Esophagus muscularis mucosa (tissue), 4 donors: ENCODE measurements around the gene PKD2L1. TPM values are rescaled to one million over a fixed set of nuclear protein-coding genes. Genes with fewer than 3 reads are reported as not detected.

Experiments used
- DNase-seq: peaks from one replicate; pipeline ENCODE4 v3.0.0-alpha.2; 2017; ENCODE audit errors: extremely low spot score
- H3K27ac ChIP-seq, 4 donors: fragments of 200-600 bp; sonication (generic); replicated peaks in 1 of 4; 1 replicate in 3 of 4; 2 replicates in 1 of 4; pipeline ENCODE4 v1.5.1; 2016 to 2019; ENCODE audit warnings: mild to moderate bottlenecking in 1 of 4
- H3K27me3 ChIP-seq, 4 donors: fragments of 200-600 bp; sonication (generic); one replicate each; pipeline versions ENCODE4 v1.5.1 to v1.6.0; 2016 to 2019
- H3K36me3 ChIP-seq, 4 donors: fragments of 200-600 bp; sonication (generic); one replicate each; pipeline ENCODE4 v1.5.1; 2016 to 2019
- H3K4me1 ChIP-seq, 4 donors: fragments of 200-600 bp; sonication (generic); one replicate each; pipeline ENCODE4 v1.5.1; 2016 to 2019
- H3K4me3 ChIP-seq, 4 donors: fragments of 200-600 bp; sonication (generic); 1 replicate in 2 of 4; 2 replicates in 2 of 4; pipeline ENCODE4 v1.5.1; 2016 to 2019; ENCODE audit warnings: mild to moderate bottlenecking in 4 of 4, moderate library complexity in 1 of 4
- H3K9me3 ChIP-seq, 4 donors: fragments of 200-600 bp; sonication (generic); 1 replicate in 3 of 4; 2 replicates in 1 of 4; pipeline ENCODE4 v1.5.1; 2016 to 2019
- CTCF ChIP-seq, 3 experiments: fragments of 200-600 bp in 2 of 3; fragments of 450-650 bp in 1 of 3; sonication (generic) in 2 of 3; IDR thresholded peaks; one replicate each; pipeline ENCODE4 v1.5.1; 2017 to 2019; ENCODE audit warnings: antibody characterized with exemption in 3 of 3, mild to moderate bottlenecking in 2 of 3, moderate library complexity in 1 of 3
- EP300 ChIP-seq: sonication (generic); formaldehyde crosslinking; IDR thresholded peaks from one replicate; pipeline ENCODE4 v1.6.1; 2017; ENCODE audit warnings: antibody characterized with exemption
- POLR2A ChIP-seq: fragments of 450-650 bp; IDR thresholded peaks from one replicate; pipeline ENCODE4 v1.6.1; 2017; ENCODE audit warnings: antibody characterized with exemption, moderate library complexity, mild to moderate bottlenecking, low read depth
- POLR2AphosphoS5 ChIP-seq, 2 donors: sonication (generic); formaldehyde crosslinking; IDR thresholded peaks; one replicate each; pipeline ENCODE4 v1.6.1; 2017; ENCODE audit warnings: antibody characterized with exemption in 2 of 2
- WGBS: methylation state at CpG from one replicate; pipeline ENCODE4 v1.1.5; 2018; 5-methylcytosine and 5-hydroxymethylcytosine counted together
- intact Hi-C: fragments of 100-400 bp; cut with DNase I; formaldehyde crosslinking; loops from one replicate; pipeline ENCODE4 v1.15.1; 2023
- total RNA-seq, 4 donors: library from RNA; depleted of rRNA; stranded (reverse); fragments of >200 nt; gene quantifications; one replicate each; pipeline versions ENCODE4 v1.1.0 to v1.2.1, GENCODE V29; 2016

Gene PKD2L1
- total RNA-seq, 4 donors from 2014 or later, result not detected

- Histone ChIP-seq H3K27me3 (no peaks in the 10 kb centered on the region), H3K4me1 (peaks cover 6 to 16% (median 15%) of the 10 kb centered on the region in 4 donors), H3K9me3 (no peaks in the 10 kb centered on the region), H3K36me3 (peaks cover 0 to 23% (median 0%) of the 10 kb centered on the region in 4 donors), H3K4me3 (no peak overlapping the region), H3K27ac (no peak overlapping the region)
- TF ChIP-seq CTCF (IDR thresholded peaks at IDR 0.05) (no peak), EP300 (no peak), POLR2AphosphoS5 (IDR thresholded peaks at IDR 0.05) (no peak), POLR2A (no peak)
- intact Hi-C loops, result no loop called here
- DNase-seq, result no peak
- WGBS, result 12% methylated on average over 3 of the region's 3 CpGs
Observed at GRCh38 chr10:100359529-100360150, 29.6 kb upstream of the PKD2L1 start.

GRCh38 chr10:100359030-100359432, 29.0 kb upstream of the PKD2L1 start:
- H3K4me3 ChIP-seq, result no peak overlapping the region
- no peaks in the 10 kb centered on the region for H3K27me3 ChIP-seq
- peaks cover 6 to 16% (median 15%) of the 10 kb centered on the region in 4 donors for H3K4me1 ChIP-seq
- H3K36me3 ChIP-seq, result peaks cover 0 to 23% (median 0%) of the 10 kb centered on the region in 4 donors
- no peaks in the 10 kb centered on the region for H3K9me3 ChIP-seq
- 58% methylated on average over 2 of the region's 2 CpGs for WGBS
- intact Hi-C loops, result no loop called here
- DNase-seq, result no peak
- no peak for TF ChIP-seq EP300
- TF ChIP-seq POLR2AphosphoS5 (IDR thresholded peaks at IDR 0.05), result no peak
- no peak for TF ChIP-seq POLR2A
- TF ChIP-seq CTCF (IDR thresholded peaks at IDR 0.05), result no peak
- no peak overlapping the region for H3K27ac ChIP-seq

GRCh38 chr10:100357059-100357858, 27.2 kb upstream of the PKD2L1 start:
- peaks cover 6 to 16% (median 15%) of the 10 kb centered on the region in 4 donors for H3K4me1 ChIP-seq
- no peak overlapping the region for H3K4me3 ChIP-seq
- H3K27ac ChIP-seq, result no peak overlapping the region
- intact Hi-C loops, result no loop called here
- H3K9me3 ChIP-seq, result no peaks in the 10 kb centered on the region
- WGBS, result 93% methylated on average over 4 of the region's 4 CpGs
- H3K27me3 ChIP-seq, result no peaks in the 10 kb centered on the region
- TF ChIP-seq EP300, result no peak
- TF ChIP-seq CTCF (IDR thresholded peaks at IDR 0.05), result no peak
- no peak for DNase-seq
- H3K36me3 ChIP-seq, result peaks cover 0 to 26% (median 0%) of the 10 kb centered on the region in 4 donors

GRCh38 chr10:100356067-100357017, 26.3 kb upstream of the PKD2L1 start:
- Histone ChIP-seq H3K27ac (no peak overlapping the region), H3K4me1 (peaks cover 6 to 16% (median 15%) of the 10 kb centered on the region in 4 donors), H3K27me3 (no peaks in the 10 kb centered on the region), H3K4me3 (no peak overlapping the region), H3K36me3 (peaks cover 0 to 24% (median 0%) of the 10 kb centered on the region in 4 donors), H3K9me3 (no peaks in the 10 kb centered on the region)
- intact Hi-C loops, result no loop called here
- WGBS, result 92% methylated on average over 13 of the region's 14 CpGs
- no peak for TF ChIP-seq POLR2A
- TF ChIP-seq EP300, result no peak
- no peak for TF ChIP-seq POLR2AphosphoS5 (IDR thresholded peaks at IDR 0.05)
- TF ChIP-seq CTCF (IDR thresholded peaks at IDR 0.05), result no peak
- DNase-seq, result no peak
